ENCODE results near the gene C7orf57. TPM values are rescaled to one million over a fixed set of nuclear protein-coding genes. Genes with fewer than 3 reads are reported as not detected.
"Not testable (repeated sequence)": the region's sequence is repeated elsewhere in the genome, so short reads cannot be mapped to it uniquely, and the experiment has no call there.

The C7orf57 gene
- total RNA-seq, 3 donors from 2014 or later: 0.15 to 0.45 (median 0.16) TPM

DNA sequence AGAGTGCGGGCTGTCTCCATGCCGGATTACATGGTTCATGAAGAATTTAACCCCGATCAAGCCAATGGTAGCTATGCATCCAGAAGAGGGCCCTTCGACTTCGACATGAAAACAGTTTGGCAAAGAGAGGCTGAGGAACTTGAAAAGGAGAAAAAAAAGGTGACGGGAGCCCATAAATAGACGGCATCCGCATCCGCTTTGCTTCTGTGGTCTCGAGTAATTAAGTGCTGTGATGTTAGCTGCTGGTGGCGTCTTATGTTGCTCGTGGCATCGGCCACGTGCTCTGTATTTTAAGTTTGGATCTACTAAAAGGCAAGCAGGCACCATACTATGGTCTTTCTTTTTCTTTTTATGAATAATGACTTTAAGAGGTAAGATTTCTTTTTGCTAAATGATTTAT lies 11.1 kb downstream of the C7orf57 start:
- DNase-seq (no peak), ATAC-seq (no peak)
- Mint-ChIP-seq H3K4me3 (no peak overlapping the region), H3K4me1 (ENCODE audit: low read depth) (peaks cover 41% of the 10 kb centered on the region), H3K36me3 (ENCODE audit: insufficient read depth) (no peaks in the 10 kb centered on the region), H3K9me3 (no peaks in the 10 kb centered on the region), H3K27me3 (ENCODE audit: low read depth) (no peaks in the 10 kb centered on the region)

DNA sequence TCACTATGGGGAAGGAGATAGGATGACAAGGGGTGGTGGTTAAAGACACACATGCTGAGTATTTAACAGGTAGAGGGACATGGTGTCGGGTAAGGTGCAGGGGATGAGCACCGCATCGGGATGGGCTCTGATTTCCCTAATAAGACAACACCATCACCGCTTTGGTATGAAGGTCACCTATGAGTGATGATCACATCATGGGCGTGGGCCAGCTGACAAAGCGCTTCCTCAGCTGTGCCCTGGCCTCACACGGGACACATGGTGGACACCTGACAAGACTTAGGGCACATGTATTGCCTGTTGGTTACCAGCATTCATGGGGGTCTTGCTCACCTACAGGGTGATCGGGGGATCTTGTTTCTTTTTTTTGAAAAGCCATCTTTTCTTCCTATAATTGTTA lies 12.8 kb downstream of the C7orf57 start:
- Mint-ChIP-seq H3K27me3 (ENCODE audit: low read depth) (no peaks in the 10 kb centered on the region), H3K4me3 (no peak overlapping the region), H3K4me1 (ENCODE audit: low read depth) (peaks cover 30% of the 10 kb centered on the region), H3K9me3 (no peaks in the 10 kb centered on the region), H3K36me3 (ENCODE audit: insufficient read depth) (no peaks in the 10 kb centered on the region)
- ATAC-seq (no peak), DNase-seq (no peak)

DNA sequence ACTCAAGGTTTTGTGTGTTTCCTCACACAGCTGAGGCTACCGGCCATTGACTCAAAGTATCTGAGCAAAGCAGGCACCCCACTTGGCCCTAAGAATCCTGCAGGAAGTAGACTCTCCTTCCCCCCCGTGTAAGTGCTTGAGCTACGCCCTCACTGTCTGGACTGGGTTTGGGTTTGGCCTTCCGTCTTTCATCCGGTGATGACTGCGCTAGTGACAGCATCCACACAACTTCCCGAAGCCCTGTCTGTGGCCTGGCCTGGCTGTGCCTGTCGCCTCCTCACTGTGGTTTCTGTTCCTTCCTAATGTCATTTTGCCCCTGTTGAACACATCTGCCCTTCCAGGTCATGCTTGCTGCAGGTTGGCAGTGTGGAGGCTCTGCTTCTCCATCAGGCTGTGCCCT lies 14.5 kb downstream of the C7orf57 start:
- no peaks in the 10 kb centered on the region for H3K36me3 Mint-ChIP-seq (ENCODE audit: insufficient read depth)
- no peaks in the 10 kb centered on the region for H3K9me3 Mint-ChIP-seq
- no peaks in the 10 kb centered on the region for H3K27me3 Mint-ChIP-seq (ENCODE audit: low read depth)
- H3K4me3 Mint-ChIP-seq: no peak overlapping the region
- DNase-seq (no peak), ATAC-seq (no peak)
- peaks cover 24% of the 10 kb centered on the region for H3K4me1 Mint-ChIP-seq (ENCODE audit: low read depth)

DNA sequence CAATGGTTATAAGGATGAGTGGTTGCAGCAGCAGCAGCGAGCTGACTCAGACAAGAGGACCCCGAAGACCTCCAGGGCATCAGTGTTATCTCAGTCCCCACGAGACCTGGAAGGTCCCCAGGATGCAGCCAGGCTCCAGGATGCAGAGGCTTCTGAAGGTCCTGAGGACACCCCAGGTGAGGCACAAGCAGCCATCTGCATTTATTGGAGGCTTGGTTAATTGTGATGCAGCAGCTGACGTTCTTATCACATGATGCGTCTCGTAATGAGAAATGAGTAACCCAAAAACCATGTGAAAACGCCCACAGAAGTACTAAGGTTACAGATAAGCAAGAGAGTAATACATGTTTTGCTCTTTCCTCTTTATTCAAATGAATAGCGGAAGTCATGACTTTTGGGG lies 17.4 kb downstream of the C7orf57 start:
- no peak overlapping the region for H3K4me3 Mint-ChIP-seq
- H3K9me3 Mint-ChIP-seq: peaks cover 6% of the 10 kb centered on the region
- H3K27me3 Mint-ChIP-seq (ENCODE audit: low read depth): no peaks in the 10 kb centered on the region
- peaks cover 7% of the 10 kb centered on the region for H3K4me1 Mint-ChIP-seq (ENCODE audit: low read depth)
- no peaks in the 10 kb centered on the region for H3K36me3 Mint-ChIP-seq (ENCODE audit: insufficient read depth)
- DNase-seq (no peak), ATAC-seq (peak; percentile 83 to 89)

DNA sequence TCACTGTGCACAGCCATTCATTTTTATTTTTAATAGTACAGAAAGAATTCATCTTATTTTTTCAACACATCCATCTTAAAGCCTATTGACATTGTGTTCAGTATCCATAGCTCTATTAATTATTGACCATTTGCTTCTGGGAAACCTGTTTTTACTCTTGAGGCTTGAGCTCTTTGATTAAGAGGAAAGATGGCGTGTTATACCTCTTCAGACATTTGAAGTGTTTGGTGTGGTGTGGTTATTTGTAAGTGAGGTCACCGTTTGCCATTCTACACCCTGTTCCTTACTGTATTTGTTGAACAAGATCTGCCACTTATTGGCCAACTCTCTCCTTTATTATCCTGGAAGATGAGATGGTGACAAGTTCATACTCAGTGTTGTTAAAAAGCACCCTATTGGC lies 18.4 kb downstream of the C7orf57 start:
- no peak overlapping the region for H3K4me3 Mint-ChIP-seq
- H3K36me3 Mint-ChIP-seq (ENCODE audit: insufficient read depth): no peaks in the 10 kb centered on the region
- DNase-seq: no peak
- no peak for ATAC-seq
- peaks cover 6% of the 10 kb centered on the region for H3K9me3 Mint-ChIP-seq
- no peaks in the 10 kb centered on the region for H3K27me3 Mint-ChIP-seq (ENCODE audit: low read depth)
- peaks cover 7% of the 10 kb centered on the region for H3K4me1 Mint-ChIP-seq (ENCODE audit: low read depth)

DNA sequence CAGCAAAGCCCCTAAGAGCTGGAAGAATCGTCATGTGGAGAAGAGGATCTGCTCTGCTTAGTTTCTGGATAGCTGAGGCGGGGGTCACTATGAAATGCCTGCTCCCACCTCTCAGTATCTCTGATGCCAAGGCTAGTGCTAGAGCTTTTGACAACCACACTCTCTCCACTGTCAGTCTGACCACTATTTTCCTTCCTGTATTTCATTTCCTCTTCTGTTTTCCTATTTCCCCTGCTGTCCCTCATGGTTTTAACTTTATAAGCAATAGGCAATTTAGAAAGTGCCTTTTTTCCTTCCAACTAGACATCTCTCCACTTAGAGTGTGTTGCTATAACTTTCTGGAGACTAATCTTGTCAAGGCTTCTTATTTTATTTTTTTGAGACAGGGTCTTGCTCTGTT lies 23.6 kb downstream of the C7orf57 start:
- ATAC-seq: no peak
- peaks cover 11% of the 10 kb centered on the region for H3K9me3 Mint-ChIP-seq
- peaks cover 4% of the 10 kb centered on the region for H3K27me3 Mint-ChIP-seq (ENCODE audit: low read depth)
- no peak overlapping the region for H3K4me3 Mint-ChIP-seq
- peaks cover 7% of the 10 kb centered on the region for H3K36me3 Mint-ChIP-seq (ENCODE audit: insufficient read depth)
- H3K4me1 Mint-ChIP-seq (ENCODE audit: low read depth): peaks cover 3% of the 10 kb centered on the region
- DNase-seq: no peak

DNA sequence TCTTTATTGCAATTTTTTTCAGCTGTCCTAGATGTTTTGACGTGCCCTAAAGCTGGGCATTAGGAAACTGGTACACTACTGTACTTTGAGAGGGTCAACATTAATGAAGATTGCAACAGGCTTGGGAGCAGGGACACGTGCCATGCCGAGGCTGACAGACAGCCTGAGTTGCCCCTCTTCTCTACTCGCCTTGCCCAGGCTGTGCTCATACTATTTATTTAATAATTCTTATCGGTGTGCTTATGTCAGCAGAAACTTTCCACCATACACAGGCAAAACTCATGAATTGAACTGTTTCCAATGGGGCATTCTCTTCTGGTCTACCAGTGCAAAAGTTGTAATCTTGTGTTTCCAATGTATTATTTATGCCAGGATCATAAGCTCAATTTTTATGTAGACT lies 24.4 kb downstream of the C7orf57 start:
- Mint-ChIP-seq H3K4me3 (no peak overlapping the region), H3K27me3 (ENCODE audit: low read depth) (peaks cover 4% of the 10 kb centered on the region), H3K9me3 (peaks cover 11% of the 10 kb centered on the region), H3K4me1 (ENCODE audit: low read depth) (peaks cover 3% of the 10 kb centered on the region), H3K36me3 (ENCODE audit: insufficient read depth) (peaks cover 7% of the 10 kb centered on the region)
- DNase-seq (no peak), ATAC-seq (no peak)

DNA sequence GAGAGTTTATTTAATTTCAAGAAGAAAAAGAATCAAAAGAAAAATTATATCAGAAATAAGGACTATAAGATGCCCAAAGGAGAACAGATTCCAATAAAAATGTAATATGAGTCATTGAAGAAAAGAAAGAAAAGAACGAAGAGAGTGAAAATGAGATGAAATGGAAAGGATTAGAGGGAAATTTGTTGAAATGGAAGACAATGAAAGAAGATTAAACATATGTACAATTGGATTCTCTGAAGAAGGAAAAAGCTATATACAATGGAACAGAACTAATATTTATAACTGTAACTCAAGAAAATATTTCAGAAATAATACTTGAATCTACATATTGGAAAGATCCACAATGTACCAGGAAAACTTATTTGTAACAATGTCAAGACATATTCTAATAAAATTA lies 28.6 kb downstream of the C7orf57 start:
- Mint-ChIP-seq H3K36me3 (ENCODE audit: insufficient read depth) (peaks cover 7% of the 10 kb centered on the region), H3K4me1 (ENCODE audit: low read depth) (no peaks in the 10 kb centered on the region), H3K4me3 (no peak overlapping the region), H3K27me3 (ENCODE audit: low read depth) (peaks cover 4% of the 10 kb centered on the region), H3K9me3 (peaks cover 5% of the 10 kb centered on the region)
- no peak for ATAC-seq
- DNase-seq: no peak

DNA sequence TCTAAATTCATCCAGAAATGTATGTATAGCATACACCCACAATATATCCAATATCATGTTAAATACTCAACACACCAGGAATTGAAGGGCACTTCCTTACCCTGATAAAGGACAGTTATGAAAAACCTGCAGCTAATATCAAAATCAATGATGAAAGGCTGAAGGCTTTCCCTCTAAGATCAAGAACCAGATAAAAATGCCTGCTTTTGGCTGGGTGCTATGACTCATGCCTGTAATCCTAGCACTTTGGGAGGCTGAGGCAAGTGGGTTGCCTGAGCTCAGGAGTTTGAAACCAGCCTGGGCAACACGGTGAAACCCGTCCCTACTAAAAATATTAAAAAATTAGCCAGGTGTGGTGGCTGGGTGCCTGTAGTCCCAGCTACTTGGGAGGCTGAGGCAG lies 32.1 kb downstream of the C7orf57 start:
- DNase-seq: no peak

DNA sequence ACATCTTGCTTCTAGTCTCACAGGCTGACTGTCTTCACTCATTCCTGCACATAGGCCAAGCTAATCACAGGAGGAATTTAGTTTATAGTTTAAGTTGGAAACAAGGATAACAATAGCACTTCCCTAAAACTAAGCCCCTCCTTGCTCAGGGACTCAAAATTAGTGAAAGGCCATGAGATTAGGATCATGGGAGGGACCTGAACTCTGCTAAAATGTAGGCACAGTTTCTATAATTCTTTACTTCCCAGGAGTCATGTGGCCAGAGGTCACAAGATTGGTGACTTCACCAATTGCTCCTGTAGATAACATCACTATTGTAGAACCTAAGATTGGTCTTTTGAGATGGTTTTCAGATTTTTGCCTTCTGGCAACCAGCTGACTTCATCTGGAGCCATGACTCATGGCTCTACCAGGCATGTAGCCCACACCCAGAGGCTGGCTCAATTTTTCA lies 38.9 kb downstream of the C7orf57 start:
- ATAC-seq (no peak), DNase-seq (no peak)
- peaks cover 4% of the 10 kb centered on the region for H3K9me3 Mint-ChIP-seq
- no peak overlapping the region for H3K4me3 Mint-ChIP-seq
- H3K4me1 Mint-ChIP-seq (ENCODE audit: low read depth): peaks cover 3% of the 10 kb centered on the region
- H3K36me3 Mint-ChIP-seq (ENCODE audit: insufficient read depth): peaks cover 2% of the 10 kb centered on the region
- no peaks in the 10 kb centered on the region for H3K27me3 Mint-ChIP-seq (ENCODE audit: low read depth)

More for the DNA sequence above, 32.1 kb downstream of the C7orf57 start:
- no peak overlapping the region for H3K4me3 Mint-ChIP-seq
- H3K27me3 Mint-ChIP-seq (ENCODE audit: low read depth): peaks cover 2% of the 10 kb centered on the region
- ATAC-seq: no peak
- peaks cover 6% of the 10 kb centered on the region for H3K36me3 Mint-ChIP-seq (ENCODE audit: insufficient read depth)
- H3K9me3 Mint-ChIP-seq: peaks cover 9% of the 10 kb centered on the region
- no peaks in the 10 kb centered on the region for H3K4me1 Mint-ChIP-seq (ENCODE audit: low read depth)

DNA sequence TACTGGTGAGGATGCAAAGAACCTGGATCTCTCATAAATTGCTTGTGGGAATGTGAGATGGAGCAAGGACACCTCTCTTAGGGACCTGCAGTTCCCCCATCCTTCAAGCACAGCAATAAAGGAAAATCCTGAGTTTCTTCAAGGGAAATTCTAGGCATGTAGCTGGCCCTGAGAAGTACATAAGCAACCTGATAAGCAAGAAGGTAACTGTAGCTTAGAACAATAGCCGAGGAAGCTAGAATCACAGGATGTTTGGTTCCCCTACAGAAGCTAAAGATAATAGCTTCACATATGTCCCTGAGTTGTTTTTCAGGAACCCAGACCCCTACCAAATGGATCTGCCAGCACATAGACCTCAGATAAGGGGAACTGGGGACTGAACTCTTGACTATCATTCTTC lies 42.1 kb downstream of the C7orf57 start:
- peaks cover 6% of the 10 kb centered on the region for H3K4me1 Mint-ChIP-seq (ENCODE audit: low read depth)
- H3K27me3 Mint-ChIP-seq (ENCODE audit: low read depth): no peaks in the 10 kb centered on the region
- H3K4me3 Mint-ChIP-seq: no peak overlapping the region
- DNase-seq: no peak
- H3K36me3 Mint-ChIP-seq (ENCODE audit: insufficient read depth): no peaks in the 10 kb centered on the region
- H3K9me3 Mint-ChIP-seq: no peaks in the 10 kb centered on the region
- ATAC-seq: no peak

DNA sequence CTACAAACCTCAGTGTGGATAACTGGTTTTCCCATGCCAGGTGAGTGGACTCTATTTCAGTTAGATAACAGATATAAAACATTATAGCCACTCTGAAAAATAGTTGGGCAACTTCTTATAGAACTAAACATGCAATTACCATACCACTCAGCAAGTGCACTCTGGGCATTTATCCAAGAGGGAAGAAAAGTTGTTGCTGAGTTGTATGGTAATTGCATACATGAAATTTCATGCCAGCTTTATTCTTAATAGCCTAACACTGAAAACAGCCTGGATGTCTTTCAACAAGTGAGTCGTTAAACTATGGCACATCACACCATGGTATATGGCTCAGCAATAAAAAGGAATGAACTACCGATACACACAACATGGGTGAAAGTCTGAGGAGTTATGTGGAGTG lies 43.1 kb downstream of the C7orf57 start:
- ATAC-seq (no peak), DNase-seq (no peak)
- Mint-ChIP-seq H3K4me3 (no peak overlapping the region), H3K4me1 (ENCODE audit: low read depth) (peaks cover 16% of the 10 kb centered on the region), H3K36me3 (ENCODE audit: insufficient read depth) (no peaks in the 10 kb centered on the region), H3K27me3 (ENCODE audit: low read depth) (no peaks in the 10 kb centered on the region), H3K9me3 (no peaks in the 10 kb centered on the region)

DNA sequence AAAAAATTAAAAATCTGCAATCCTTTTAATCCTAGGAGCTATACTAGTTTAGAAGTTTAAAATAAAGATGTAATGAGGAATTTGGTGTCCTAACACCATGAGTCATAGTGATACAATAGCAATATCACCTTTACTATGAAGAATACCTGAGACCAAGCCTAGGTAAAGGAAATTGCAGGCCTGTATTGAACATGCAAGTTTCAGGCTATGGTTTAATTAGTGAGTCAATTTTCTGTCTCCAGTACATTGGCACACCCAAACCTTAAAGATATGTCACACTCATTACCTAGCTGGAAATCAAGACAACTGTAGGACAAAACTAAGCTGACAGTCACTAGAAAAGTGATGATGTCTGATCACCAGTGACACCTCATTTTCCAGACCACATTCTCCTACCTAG lies 47.0 kb downstream of the C7orf57 start:
- H3K4me1 Mint-ChIP-seq (ENCODE audit: low read depth): peaks cover 47% of the 10 kb centered on the region
- not testable (repeated sequence) for H3K9me3 Mint-ChIP-seq; H3K27me3 Mint-ChIP-seq (ENCODE audit: low read depth); ATAC-seq; H3K4me3 Mint-ChIP-seq; DNase-seq; H3K36me3 Mint-ChIP-seq (ENCODE audit: insufficient read depth)

DNA sequence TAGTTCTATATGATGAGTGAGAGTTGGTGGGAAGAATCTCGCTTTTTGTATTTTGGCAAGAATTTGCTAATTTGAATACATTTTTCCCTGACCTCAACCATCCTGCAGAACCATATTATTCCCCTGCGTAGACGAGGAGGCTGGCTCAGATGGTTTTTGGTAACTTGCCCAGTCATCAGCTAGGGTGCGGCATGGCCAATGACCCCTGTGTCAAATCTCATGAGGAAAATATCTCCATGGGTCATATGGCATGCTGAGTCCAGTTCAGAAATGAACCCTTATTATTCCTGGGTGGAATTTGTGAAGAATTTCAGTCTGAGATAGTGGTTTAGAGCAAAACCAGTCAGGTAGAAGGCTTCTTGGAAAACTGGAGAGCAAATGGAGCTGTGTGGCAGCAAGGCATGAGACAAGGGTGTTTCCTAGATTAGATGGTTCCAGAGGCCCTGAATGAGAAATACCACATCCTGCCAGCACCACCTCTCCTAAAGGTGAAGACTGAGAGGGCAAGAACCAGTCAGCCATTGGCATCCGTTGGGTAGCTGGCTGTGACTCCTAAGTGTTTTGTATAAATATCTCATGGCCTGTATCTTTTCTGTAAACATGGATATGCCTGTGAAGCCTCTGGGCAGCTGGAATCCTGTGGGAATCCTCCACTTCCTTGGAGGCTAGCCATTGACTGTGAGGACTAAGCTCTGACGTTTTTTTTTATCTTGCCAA lies 47.9 kb downstream of the C7orf57 start:
- Mint-ChIP-seq H3K9me3 (no peaks in the 10 kb centered on the region), H3K36me3 (ENCODE audit: insufficient read depth) (no peaks in the 10 kb centered on the region), H3K4me3 (no peak overlapping the region), H3K27me3 (ENCODE audit: low read depth) (no peaks in the 10 kb centered on the region), H3K4me1 (ENCODE audit: low read depth) (peaks cover 54% of the 10 kb centered on the region)
- no peak for DNase-seq
- ATAC-seq: no peak

DNA sequence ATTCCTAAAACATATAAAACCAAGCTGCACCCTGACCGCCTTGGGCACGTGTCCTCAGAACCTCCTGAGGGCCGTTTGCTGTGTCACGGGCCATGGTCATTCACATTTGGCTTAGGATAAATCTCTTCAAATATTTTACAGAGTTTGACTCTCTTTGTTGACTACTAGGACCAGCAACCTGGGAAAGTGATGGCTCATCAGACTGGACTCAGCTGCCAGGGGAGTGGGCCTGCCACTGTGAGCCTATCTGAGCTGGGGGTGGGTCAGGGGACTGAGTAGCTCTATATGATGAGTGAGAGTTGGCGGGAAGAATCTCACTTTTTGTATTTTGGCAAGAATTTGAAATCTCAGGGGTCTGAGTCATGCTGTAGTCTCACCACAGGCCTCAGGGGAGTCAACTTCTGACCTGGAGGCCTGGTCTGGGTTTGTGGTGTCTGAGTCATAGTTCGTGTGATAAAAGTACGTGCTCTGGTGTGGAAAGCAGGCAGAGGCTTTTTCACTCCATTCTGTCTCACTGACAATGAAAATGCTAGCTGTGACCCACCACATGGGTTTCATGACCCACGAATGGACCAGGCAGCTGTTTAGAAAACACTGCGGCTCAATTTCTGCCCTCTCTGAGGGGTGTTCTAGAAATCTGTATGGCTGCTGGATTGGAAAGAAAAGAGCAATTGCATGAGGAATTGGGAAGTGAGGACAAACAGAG lies 49.5 kb downstream of the C7orf57 start:
- DNase-seq: peak; percentile 60
- peak; percentile 72 to 73 for ATAC-seq
- no peaks in the 10 kb centered on the region for H3K9me3 Mint-ChIP-seq
- peak overlapping the region; percentile 36 for H3K4me3 Mint-ChIP-seq
- H3K36me3 Mint-ChIP-seq (ENCODE audit: insufficient read depth): no peaks in the 10 kb centered on the region
- H3K27me3 Mint-ChIP-seq (ENCODE audit: low read depth): no peaks in the 10 kb centered on the region
- H3K4me1 Mint-ChIP-seq (ENCODE audit: low read depth): peaks cover 60% of the 10 kb centered on the region

All from activated T-cell treated with anti-CD3 and anti-CD28 coated beads, Interleukin-2, amount 50 U/mL, for 4 hours (primary cell).